Endothelial cell of umbilical vein (primary cell): ENCODE measurements around the gene TOMM7. TPM values are rescaled to one million over a fixed set of nuclear protein-coding genes. Genes with fewer than 3 reads are reported as not detected.

Source experiments
- BruUV-seq: library from RNA; stranded (reverse); fragments of 400-500 nt; replicated peaks from 2 replicates; lab custom pipeline; 2021; lab: Mats Ljungman, UMichigan
- CTCF ChIA-PET: fragments of 300-600, 350-600 bp; sonication (Branson Sonifier 250); formaldehyde crosslinking; loops from one replicate; lab custom pipeline; 2021; ENCODE audit warnings: antibody characterized with exemption, inconsistent platforms; lab: Charles Lee
- POLR2A ChIA-PET: fragments of 300-600, 350-600 bp; sonication (Branson Sonifier 250); formaldehyde crosslinking; loops from one replicate; lab custom pipeline; 2021; ENCODE audit warnings: antibody characterized with exemption, inconsistent platforms; lab: Charles Lee
- DNase-seq: peaks from one replicate; pipeline ENCODE4 v3.0.0-alpha.2; 2011; ENCODE audit warnings: low read depth, low spot score
- FAIRE-seq: peaks from 2 replicates; lab custom pipeline; 2011; peaks lifted over from hg19 to GRCh38; lab: Jason Lieb, UNC
- H2AFZ ChIP-seq: 2 replicates; pipeline ENCODE4 v1.6.0; 2012; ENCODE audit warnings: low read depth, low read length, control low read depth, inconsistent platforms
- H3K27ac ChIP-seq: 2 replicates; pipeline ENCODE4 v1.5.1; 2011; ENCODE audit warnings: low read depth, mild to moderate bottlenecking, control low read depth, low read length, moderate library complexity; ENCODE audit not compliant: insufficient read depth
- H3K27me3 ChIP-seq, 2 experiments: 2 replicates each; pipeline versions ENCODE4 v1.6.0 to v1.6.1; 2011; ENCODE audit warnings: low read length in 2 of 2, mixed read lengths in 1 of 2; ENCODE audit not compliant: control insufficient read depth in 2 of 2, insufficient read depth in 2 of 2
- H3K36me3 ChIP-seq, 2 experiments: 2 replicates in 1 of 2; 3 replicates in 1 of 2; pipeline ENCODE4 v1.5.1; 2011; ENCODE audit warnings: low read length in 2 of 2, mild to moderate bottlenecking in 1 of 2, moderate library complexity in 1 of 2; ENCODE audit not compliant: control insufficient read depth in 2 of 2, insufficient read depth in 2 of 2; ENCODE audit errors: extremely low read depth in 1 of 2
- H3K4me1 ChIP-seq: 3 replicates; pipeline ENCODE4 v1.5.1; 2011; ENCODE audit warnings: mild to moderate bottlenecking, low read length; ENCODE audit not compliant: control insufficient read depth, insufficient read depth; ENCODE audit errors: extremely low read depth
- H3K4me2 ChIP-seq: 2 replicates; pipeline ENCODE4 v1.6.1; 2011; ENCODE audit warnings: low read length, control low read depth, mixed read lengths; ENCODE audit not compliant: insufficient read depth
- H3K4me3 ChIP-seq, 3 experiments: fragments of 200-600 bp in 1 of 3; sonication (generic), shearing (Covaris generic) in 1 of 3; replicated peaks in 1 of 3; 2 replicates each; pipeline ENCODE4 v1.5.1; 2011 to 2016; ENCODE audit warnings: control low read depth in 3 of 3, low read length in 3 of 3, mild to moderate bottlenecking in 2 of 3, inconsistent platforms in 1 of 3, low read depth in 1 of 3, moderate library complexity in 1 of 3; ENCODE audit not compliant: insufficient read depth in 1 of 3
- H3K79me2 ChIP-seq: 2 replicates; pipeline ENCODE4 v1.6.0; 2012; ENCODE audit warnings: low read length, inconsistent platforms; ENCODE audit not compliant: control insufficient read depth, insufficient read depth
- H3K9ac ChIP-seq: replicated peaks from 2 replicates; pipeline ENCODE3; 2011; ENCODE audit warnings: low read length, control low read depth; ENCODE audit not compliant: insufficient read depth; ENCODE audit errors: extremely low read depth
- H3K9me1 ChIP-seq: replicated peaks from 3 replicates; pipeline ENCODE4 v1.6.0; 2011; ENCODE audit warnings: mild to moderate bottlenecking, low read length; ENCODE audit not compliant: control insufficient read depth, insufficient read depth; ENCODE audit errors: extremely low read depth
- H3K9me3 ChIP-seq: replicated peaks from 2 replicates; pipeline ENCODE4 v1.5.1; 2012; ENCODE audit warnings: low read length, inconsistent platforms; ENCODE audit not compliant: control insufficient read depth, insufficient read depth
- H4K20me1 ChIP-seq: replicated peaks from 2 replicates; pipeline ENCODE3; 2011; ENCODE audit warnings: mild to moderate bottlenecking, low read length; ENCODE audit not compliant: control insufficient read depth, insufficient read depth; ENCODE audit errors: extremely low read depth
- CTCF ChIP-seq, 2 donors: IDR thresholded peaks; 1 replicate in 1 of 2; 2 replicates in 1 of 2; pipeline ENCODE4 v1.5.1; 2011; ENCODE audit warnings: low read length in 2 of 2, mild to moderate bottlenecking in 2 of 2, moderate library complexity in 2 of 2, control low read depth in 1 of 2, inconsistent platforms in 1 of 2, low read depth in 1 of 2; ENCODE audit not compliant: insufficient read depth in 1 of 2; ENCODE audit errors: extremely low read depth in 1 of 2
- EZH2 ChIP-seq: IDR thresholded peaks from 2 replicates; pipeline ENCODE4 v1.6.1; 2012; ENCODE audit warnings: borderline replicate concordance, low read depth, mild to moderate bottlenecking, moderate library complexity, low read length, inconsistent platforms; ENCODE audit not compliant: severe bottlenecking
- FOS ChIP-seq: IDR thresholded peaks from 2 replicates; pipeline ENCODE4 v1.6.1; 2011; ENCODE audit warnings: mild to moderate bottlenecking, low read length, moderate library complexity, borderline replicate concordance; ENCODE audit not compliant: insufficient read depth
- GATA2 ChIP-seq: IDR thresholded peaks from 2 replicates; pipeline ENCODE4 v1.7.0; 2011; ENCODE audit warnings: low read depth, mild to moderate bottlenecking, moderate library complexity, mixed read lengths, low read length; ENCODE audit not compliant: insufficient read length, insufficient read depth
- JUN ChIP-seq: IDR thresholded peaks from 2 replicates; pipeline ENCODE4 v1.6.1; 2011; ENCODE audit warnings: borderline replicate concordance, low read depth; ENCODE audit not compliant: insufficient read length, insufficient read depth
- MAX ChIP-seq: IDR thresholded peaks from 2 replicates; pipeline ENCODE4 v1.6.1; 2011; ENCODE audit not compliant: insufficient read depth, insufficient read length
- MYC ChIP-seq: IDR thresholded peaks from one replicate; pipeline ENCODE4 v1.6.1; 2011; ENCODE audit warnings: mild to moderate bottlenecking, low read depth, low read length
- POLR2A ChIP-seq: IDR thresholded peaks from 2 replicates; pipeline ENCODE4 v1.6.1; 2012; ENCODE audit warnings: low read depth, mild to moderate bottlenecking, control low read depth, low read length
- POLR2AphosphoS5 ChIP-seq: IDR thresholded peaks from 2 replicates; pipeline ENCODE4 v1.6.1; 2012; ENCODE audit warnings: low read depth, mild to moderate bottlenecking, control low read depth, low read length, moderate library complexity; ENCODE audit not compliant: insufficient read depth
- dilution Hi-C: fragments of 300-500 bp; cut with MboI; formaldehyde crosslinking; loops from one replicate; pipeline ENCODE4 v1.15.0; 2019; ENCODE audit warnings: low sequenced_read_pairs; ENCODE audit not compliant: extremely low pct_ligation_motif_present
- intact Hi-C: fragments of 100-400 bp; cut with micrococcal nuclease; formaldehyde crosslinking; loops from one replicate; pipeline ENCODE4 v1.10.0; 2022
- polyA plus RNA-seq, 4 experiments: library from polyadenylated mRNA; depleted of rRNA in 3 of 4; stranded (reverse) in 3 of 4; unstranded in 1 of 4; fragments of >200 nt; gene quantifications; 2 replicates each; pipeline versions ENCODE4 v1.2.1 to v1.2.3, GENCODE V29; 2011 to 2012; ENCODE audit warnings: missing spikeins in 1 of 4
- total RNA-seq: library from RNA; stranded (reverse); gene quantifications from 2 replicates; pipeline ENCODE4 v1.2.3, GENCODE V29; 2021

The TOMM7 gene
- total and polyA plus RNA-seq, 2 donors (not counting 3 experiments of a cell fraction or from before 2014, with no cell fraction given) = 185 to 528 TPM

- no peak for TF ChIP-seq CTCF (IDR thresholded peaks at IDR 0.05; ENCODE audit: extremely low read depth in 1 of 2, insufficient read depth in 1 of 2, low read depth in 1 of 2, low read length in 2 of 2)
- peak; percentile 24 for TF ChIP-seq POLR2A
- TF ChIP-seq GATA2 = no peak
- TF ChIP-seq POLR2AphosphoS5 = no peak
- TF ChIP-seq EZH2 = no peak
- no peak for TF ChIP-seq MAX
- TF ChIP-seq MYC = no peak
- TF ChIP-seq FOS = no peak
- TF ChIP-seq JUN = no peak
- Histone ChIP-seq H3K27me3 (no peaks in the 10 kb centered on the region), H3K4me1 (peaks cover 31% of the 10 kb centered on the region), H3K9ac (no peak overlapping the region), H3K27ac (no peak overlapping the region), H3K4me3 (no peak overlapping the region), H3K9me3 (no peaks in the 10 kb centered on the region), H3K4me2 (no peak overlapping the region), H3K9me1 (no peaks in the 10 kb centered on the region), H3K79me2 (peaks cover 9% of the 10 kb centered on the region), H2AFZ (no peak overlapping the region), H3K36me3 (no peaks in the 10 kb centered on the region), H4K20me1 (no peaks in the 10 kb centered on the region)
- DNase-seq = no peak
- no TSS peak for BruUV-seq
- dilution Hi-C loops (no loop called here), intact Hi-C loops (no loop called here)
- FAIRE-seq = no peak
- CTCF ChIA-PET = interaction anchor here (0.7 to 2.7 kb wide), 17 partner anchors 9 to 300 kb away, joined by 3 to 19 read pairs (median 4); partner anchors contain the start of gene IL6
- POLR2A ChIA-PET = no interaction called here
These were observed 37.7 kb upstream of the TOMM7 start for GRCh38 chr7:22860337-22860736.
